H1 (cell line): ENCODE data around the gene ZNF483. TPM values are rescaled to one million over a fixed set of nuclear protein-coding genes. Genes with fewer than 3 reads are reported as not detected.

Experiments
- BCL11A ChIP-seq, 2 experiments: IDR thresholded peaks; one replicate each; pipeline ENCODE4 v1.6.1; 2011; ENCODE audit warnings: low read depth in 2 of 2, low read length in 2 of 2, mild to moderate bottlenecking in 2 of 2
- CHD2 ChIP-seq: IDR thresholded peaks from 2 replicates; pipeline ENCODE4 v1.6.1; 2012; ENCODE audit warnings: low read length, improper control_type of control experiment
- EZH2 ChIP-seq: fragments of 200-600 bp; sonication (generic); IDR thresholded peaks from 2 replicates; pipeline ENCODE4 v1.7.1; 2012; ENCODE audit warnings: low read depth, mild to moderate bottlenecking, moderate library complexity, low read length, inconsistent platforms; ENCODE audit not compliant: severe bottlenecking
- HDAC2 ChIP-seq, 2 experiments: fragments of 300-600 bp in 1 of 2; sonication (generic) in 1 of 2; IDR thresholded peaks; 2 replicates each; pipeline ENCODE4 v1.6.1; 2011 to 2012; ENCODE audit warnings: low read depth in 2 of 2, low read length in 2 of 2, mild to moderate bottlenecking in 2 of 2, moderate library complexity in 2 of 2, borderline replicate concordance in 1 of 2, inconsistent platforms in 1 of 2
- POLR2AphosphoS5 ChIP-seq: IDR thresholded peaks from 2 replicates; pipeline ENCODE4 v1.6.1; 2011; ENCODE audit warnings: low read depth, low read length
- SIN3A ChIP-seq, 2 experiments: IDR thresholded peaks in 1 of 2; conservative IDR thresholded peaks in 1 of 2; 2 replicates each; pipeline ENCODE4 v1.6.1; 2011 to 2012; ENCODE audit warnings: low read length in 2 of 2, improper control_type of control experiment in 1 of 2, low read depth in 1 of 2, mild to moderate bottlenecking in 1 of 2
- SIX5 ChIP-seq: IDR thresholded peaks from 2 replicates; pipeline ENCODE4 v1.6.1; 2011; ENCODE audit warnings: mild to moderate bottlenecking, low read depth, low read length
- TBP ChIP-seq: IDR thresholded peaks from 2 replicates; pipeline ENCODE4 v1.6.1; 2011; ENCODE audit warnings: low read depth, low read length, improper control_type of control experiment
- polyA plus RNA-seq, 7 experiments: library from polyadenylated mRNA; depleted of rRNA in 3 of 7; stranded (reverse) in 5 of 7; unstranded in 2 of 7; fragments of >200 nt in 5 of 7; fragments of 200-250 nt in 2 of 7; gene quantifications; 1 replicate in 5 of 7; 2 replicates in 1 of 7; 4 replicates in 1 of 7; pipeline versions ENCODE4 v1.2.1 to v1.2.3, GENCODE V29; 2011 to 2013; ENCODE audit warnings: missing spikeins in 2 of 7, mixed read lengths in 2 of 7
- total RNA-seq: library from RNA; stranded (reverse); fragmentation: NEBNext Ultra II Directional; extraction: Animal tissue kit (Norgen Biotek cat#: 25700); gene quantifications from 2 replicates; pipeline ENCODE4 v1.2.1, GENCODE V29; 2021
- TF ChIP-seq, protein P1 (sequence below), 3 experiments: IDR thresholded peaks; 1 replicate in 2 of 3; 2 replicates in 1 of 3; pipeline versions ENCODE4 v1.5.1 to v1.6.1; 2011; ENCODE audit warnings: low read length in 3 of 3, mild to moderate bottlenecking in 3 of 3, inconsistent platforms in 2 of 3, low read depth in 1 of 3, moderate library complexity in 1 of 3; ENCODE audit not compliant: insufficient read depth in 1 of 3; ENCODE audit errors: control extremely low read depth in 1 of 3

The ZNF483 gene
- total and polyA plus RNA-seq, 2 of the 8 experiments (the other 6 are each of a cell fraction or from before 2014, with no cell fraction given), result 4.8 to 83.8 TPM

DNA sequence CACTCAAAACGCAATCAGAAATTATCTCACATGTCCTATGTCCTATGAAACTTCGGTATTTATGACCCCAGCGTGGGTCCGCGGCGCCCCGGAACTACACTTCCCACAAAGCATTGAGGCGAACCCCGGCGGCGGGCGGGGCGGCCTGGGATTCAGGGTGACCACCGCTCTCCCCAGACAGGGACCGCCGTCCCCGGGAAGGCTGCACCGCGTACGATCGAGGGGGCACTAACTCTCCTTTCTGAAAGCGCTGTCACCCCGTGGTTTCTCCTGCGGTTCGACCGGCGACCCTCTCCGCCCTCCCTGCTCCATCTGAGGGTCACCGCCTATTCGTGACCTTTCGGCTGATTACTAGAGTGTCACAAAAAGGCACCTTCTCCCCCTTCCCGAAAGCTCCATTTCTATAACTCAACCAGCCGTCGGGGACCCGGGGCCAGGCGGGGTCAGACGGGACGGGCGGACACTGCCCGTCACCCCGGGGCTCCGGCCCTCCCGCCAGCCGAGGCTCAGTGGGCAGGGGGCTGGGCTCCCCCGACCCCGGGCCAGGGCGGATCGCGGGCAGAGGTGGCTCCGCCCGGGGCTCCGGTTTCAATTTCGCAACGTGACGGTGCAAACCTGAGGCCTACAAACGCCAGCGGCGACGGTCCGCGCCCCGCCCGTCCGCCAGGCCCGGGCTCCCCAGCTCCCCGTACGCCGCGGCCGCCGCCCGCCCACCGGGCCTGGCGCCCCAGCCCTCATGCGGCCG, 42.1 kb upstream of the ZNF483 start (continued):
- TF ChIP-seq BCL11A (IDR thresholded peaks at IDR 0.05; ENCODE audit: low read depth in 2 of 2, low read length in 2 of 2) (no peak), SIN3A (conservative IDR thresholded peaks at IDR 0.05 in 1 of 2, IDR thresholded peaks at IDR 0.05 in 1 of 2; ENCODE audit: low read depth in 1 of 2, low read length in 2 of 2) (peak; percentile 76 to 94; a peak in 3 of 4 replicates), EZH2 (no peak), POLR2AphosphoS5 (peak; percentile 81), SIX5 (peak; percentile 43), TBP (peak; percentile 0; the same call in 1 of the 2 replicates), HDAC2 (IDR thresholded peaks at IDR 0.05; ENCODE audit: borderline replicate concordance in 1 of 2, low read depth in 2 of 2, low read length in 2 of 2) (peak in 1 of 2 experiments; percentile 80; a peak in 2 of 4 replicates), CHD2 (no peak)
- TF ChIP-seq, protein P1, sequence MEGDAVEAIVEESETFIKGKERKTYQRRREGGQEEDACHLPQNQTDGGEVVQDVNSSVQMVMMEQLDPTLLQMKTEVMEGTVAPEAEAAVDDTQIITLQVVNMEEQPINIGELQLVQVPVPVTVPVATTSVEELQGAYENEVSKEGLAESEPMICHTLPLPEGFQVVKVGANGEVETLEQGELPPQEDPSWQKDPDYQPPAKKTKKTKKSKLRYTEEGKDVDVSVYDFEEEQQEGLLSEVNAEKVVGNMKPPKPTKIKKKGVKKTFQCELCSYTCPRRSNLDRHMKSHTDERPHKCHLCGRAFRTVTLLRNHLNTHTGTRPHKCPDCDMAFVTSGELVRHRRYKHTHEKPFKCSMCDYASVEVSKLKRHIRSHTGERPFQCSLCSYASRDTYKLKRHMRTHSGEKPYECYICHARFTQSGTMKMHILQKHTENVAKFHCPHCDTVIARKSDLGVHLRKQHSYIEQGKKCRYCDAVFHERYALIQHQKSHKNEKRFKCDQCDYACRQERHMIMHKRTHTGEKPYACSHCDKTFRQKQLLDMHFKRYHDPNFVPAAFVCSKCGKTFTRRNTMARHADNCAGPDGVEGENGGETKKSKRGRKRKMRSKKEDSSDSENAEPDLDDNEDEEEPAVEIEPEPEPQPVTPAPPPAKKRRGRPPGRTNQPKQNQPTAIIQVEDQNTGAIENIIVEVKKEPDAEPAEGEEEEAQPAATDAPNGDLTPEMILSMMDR (IDR thresholded peaks at IDR 0.05; ENCODE audit: control extremely low read depth in 1 of 3, insufficient read depth in 1 of 3, low read depth in 1 of 3, low read length in 3 of 3), result no peak
